Central memory CD4-positive, alpha-beta T cell (primary cell): ENCODE data around the gene PELO.
A peak's percentile ranks its signal among the peaks of the same experiment; 100 is the strongest.

ENCODE experiments used
- DNase-seq: peaks from one replicate; pipeline ENCODE4 v3.0.0; 2022

PELO gene

DNA sequence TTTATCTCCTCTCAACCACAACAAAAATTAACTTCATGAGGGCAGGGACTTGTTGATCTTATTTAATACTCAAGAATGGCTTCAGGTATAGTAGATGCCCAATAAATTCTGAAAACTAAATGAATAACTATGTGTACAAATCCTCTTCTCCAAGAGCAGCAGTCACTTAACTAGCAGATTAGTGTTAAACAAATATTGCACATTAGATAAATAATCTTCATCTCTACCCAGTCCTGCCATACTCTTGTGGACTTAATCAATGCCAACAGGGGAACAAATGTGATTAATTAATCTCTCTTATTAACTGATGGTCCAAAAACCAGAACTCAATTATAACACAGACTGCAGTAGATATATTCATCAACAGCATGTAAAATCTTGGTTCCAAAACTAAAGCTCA is 15.0 kb upstream of the PELO start:
- DNase-seq, result no peak

DNA sequence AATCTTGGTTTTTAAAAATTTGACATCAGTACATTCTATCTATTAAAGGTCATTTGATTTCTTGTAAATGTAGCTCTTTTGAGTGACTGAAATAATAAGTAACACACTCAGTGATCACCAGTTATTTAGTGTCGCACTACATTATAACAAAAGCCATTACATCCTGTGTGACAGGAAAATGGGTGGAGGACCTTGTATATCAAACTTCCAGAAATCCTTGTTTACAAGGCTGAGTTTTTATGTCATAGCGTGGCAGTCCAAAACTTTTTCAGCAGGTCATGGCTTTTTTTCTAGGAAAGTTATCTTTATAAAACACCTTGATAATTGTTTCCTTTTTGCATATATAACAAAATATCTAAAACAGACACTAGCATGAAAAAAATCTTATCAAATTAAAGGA is 14.4 kb upstream of the PELO start:
- no peak for DNase-seq

DNA sequence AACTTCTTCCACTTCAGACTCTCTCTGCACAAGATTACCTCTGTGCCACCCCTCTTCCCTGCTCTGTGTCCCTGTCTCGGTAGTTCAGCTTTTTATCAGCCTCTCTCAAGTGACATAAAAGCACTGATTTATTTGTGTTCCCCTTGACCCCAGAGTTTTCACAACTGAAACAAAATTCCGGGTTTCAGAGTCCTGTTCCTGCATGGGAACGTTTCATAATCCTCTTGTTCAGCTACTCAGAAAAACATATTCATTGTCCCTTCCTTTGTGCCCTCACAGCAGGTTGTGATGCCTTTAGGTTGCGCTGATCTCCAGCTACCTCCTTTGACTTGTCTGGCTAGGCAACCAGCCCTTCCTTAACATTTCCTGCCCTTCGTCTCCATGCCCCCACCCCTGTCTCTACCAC is 13.7 kb upstream of the PELO start:
- DNase-seq, result peak; percentile 23

DNA sequence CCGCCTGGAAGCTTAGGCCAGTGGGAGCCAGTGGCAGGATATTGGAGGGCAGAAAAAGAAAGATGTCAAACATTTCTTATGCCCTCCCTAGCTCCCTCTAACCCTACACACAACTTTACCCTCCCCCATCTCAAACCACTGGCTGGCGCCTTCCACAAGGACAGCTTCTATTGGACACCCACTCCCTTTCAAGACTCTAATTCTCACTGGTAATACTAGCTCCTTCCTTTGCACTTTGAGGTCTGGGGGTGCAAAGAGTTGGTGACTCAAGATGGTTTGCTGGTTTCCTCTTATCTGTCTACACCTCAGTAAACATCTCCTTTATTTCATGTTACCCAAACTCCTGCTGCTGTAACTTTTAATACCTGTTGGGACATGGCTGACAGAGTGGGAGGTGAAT is 11.6 kb upstream of the PELO start:
- DNase-seq, result peak; percentile 32

DNA sequence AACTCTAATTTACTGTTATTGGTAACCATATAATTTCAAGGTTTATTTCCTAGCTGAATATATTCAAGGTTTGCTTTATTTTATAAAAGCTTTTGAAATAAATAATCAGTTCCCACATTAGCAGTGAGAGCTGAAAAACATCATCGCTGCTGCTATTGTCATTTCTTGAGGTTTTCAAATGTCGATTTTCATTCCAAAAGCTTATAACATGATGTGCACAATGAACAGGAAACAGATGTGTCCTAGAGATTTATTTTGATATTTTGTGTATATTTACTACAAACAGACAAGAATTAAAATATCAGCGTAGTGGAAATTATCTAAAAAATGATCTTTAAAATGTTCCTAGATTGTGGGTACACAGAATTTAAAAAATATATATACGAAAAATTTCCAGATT is 10.5 kb upstream of the PELO start:
- DNase-seq, result no peak

DNA sequence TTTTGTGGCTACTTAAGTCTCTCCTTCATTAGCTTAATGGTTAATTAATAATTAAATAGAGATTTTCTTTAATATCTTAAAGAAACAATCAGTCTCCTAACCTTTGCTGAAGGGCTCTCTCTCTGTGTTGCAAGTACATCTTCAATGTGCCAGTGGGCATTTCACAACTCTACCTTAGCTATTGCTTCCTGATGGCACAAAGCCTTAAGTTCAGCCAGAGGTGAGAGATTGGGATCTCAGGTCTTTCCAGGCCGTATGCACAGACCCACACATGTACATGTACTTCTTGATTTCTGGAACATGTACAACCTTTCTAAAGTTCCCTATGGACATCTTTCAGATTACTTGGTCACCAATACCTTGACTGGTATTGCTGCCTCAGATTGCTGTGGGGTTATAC is 8.9 kb upstream of the PELO start:
- no peak for DNase-seq

DNA sequence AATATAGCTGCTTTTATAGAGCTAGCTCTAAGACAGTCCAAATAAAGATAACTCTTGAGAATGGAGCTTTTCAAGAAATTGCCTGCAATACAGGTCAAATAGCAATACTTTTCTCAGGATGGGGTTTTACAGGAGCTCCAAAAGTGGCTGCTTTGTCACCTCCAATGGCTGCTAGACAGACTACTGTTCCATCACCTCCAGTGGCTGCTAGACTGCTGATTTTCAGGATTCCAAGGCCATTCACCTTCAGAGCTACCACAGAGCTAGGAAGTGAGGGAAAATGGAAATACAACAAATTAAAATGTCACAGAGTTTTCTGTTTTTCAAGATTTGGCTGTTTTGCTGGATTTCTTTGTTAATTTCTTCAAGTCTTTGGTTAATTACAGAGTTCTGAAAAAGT is 8.5 kb upstream of the PELO start:
- no peak for DNase-seq

DNA sequence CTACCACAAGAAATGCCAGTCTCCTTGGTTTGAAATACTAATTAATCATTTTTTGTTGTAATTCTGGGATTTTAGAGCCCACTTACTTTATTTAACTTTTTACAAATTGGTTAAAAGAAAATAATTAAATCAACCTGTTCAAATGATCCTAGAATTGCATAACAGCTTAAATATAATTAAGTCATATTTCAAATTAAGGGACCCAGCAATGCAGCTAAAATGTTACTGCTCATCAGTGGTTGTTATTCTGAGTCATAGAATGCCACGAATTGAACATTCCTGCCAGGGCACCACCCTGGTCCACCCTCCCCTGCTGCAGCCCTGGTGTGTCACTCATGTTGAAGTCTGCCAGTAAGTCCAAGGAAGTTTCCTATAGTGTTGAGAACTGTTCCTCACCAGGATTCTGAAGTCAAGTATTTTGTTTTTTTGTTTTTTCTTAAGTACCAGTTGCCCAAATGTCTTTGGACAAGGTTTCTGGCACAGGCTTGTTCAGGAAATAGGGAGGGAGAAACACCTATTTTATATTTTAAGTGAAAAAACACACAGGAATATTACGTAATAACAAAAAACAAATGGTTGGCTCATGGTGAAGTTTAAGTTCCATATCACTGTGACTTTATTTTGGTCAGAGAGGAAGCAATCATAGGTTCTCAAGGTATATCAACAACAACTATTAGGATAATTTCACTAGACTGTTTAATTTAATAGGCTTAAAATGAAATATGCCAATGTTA is 4.3 kb upstream of the PELO start:
- DNase-seq, result no peak

DNA sequence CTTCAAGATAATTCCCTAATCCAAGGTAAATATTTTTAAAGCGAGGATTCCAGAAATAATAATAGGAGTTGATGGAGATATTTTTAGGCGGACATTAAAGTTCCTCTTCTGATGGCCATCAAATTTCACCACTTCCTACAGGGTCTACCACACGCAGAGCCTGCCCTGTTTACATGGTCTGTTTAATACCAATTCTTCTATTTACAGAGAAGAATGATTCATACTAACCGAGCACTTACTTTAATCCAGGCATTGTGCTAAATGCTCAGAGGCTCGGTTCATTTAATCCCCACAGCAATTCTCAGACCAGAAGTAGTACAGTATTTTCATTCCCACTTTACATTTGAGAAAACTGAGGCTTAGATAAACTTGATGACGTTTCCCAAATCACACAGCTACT is 3.0 kb upstream of the PELO start:
- DNase-seq, result no peak

DNA sequence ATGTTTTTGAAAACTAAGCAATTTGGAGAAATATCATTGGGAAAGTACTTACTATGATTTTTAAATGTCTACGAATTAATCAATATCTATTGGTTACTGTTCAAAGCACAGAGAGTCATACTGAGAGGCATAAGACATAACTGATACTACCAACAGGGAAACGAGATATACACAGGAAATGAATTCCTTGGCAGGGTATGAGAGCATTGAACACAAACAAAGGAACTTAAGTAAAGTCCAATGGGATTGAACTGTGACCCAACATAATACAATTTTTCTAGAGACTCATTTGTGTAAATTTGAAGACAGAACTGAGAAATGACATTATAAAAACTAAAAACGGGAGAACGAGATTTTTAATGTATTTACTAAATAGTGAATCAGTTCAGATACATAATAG is 1.3 kb upstream of the PELO start:
- DNase-seq, result no peak

DNA sequence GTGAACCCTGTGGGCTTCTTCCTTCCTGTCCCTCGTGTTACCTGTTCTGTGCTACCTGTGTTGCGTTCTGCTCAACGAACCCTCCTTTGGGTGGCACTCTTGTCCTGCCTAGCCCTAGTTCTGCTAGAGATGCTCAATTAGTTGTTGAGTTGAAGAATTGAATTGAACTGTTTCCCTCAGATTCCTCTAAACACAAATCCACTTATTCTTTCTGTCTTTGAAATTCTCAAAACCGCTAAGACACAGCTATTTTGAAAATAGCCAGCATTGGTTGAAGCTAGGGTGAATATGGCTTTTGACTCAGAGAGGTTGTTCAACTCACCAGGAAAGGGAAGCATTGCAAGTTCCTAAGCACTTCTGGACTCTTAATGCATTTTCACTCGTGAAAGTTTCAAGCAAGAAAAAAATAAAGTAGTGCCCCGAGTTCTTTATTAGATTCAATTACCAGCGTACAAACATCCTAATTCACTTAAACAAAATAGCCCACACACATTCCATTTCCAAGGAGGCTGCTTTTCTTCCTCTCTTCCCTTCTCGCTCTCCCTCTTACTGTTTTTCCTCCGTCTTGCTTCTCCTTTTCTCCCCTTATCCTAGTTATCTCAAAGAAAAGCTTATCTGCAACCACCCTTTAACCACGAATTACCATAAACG is 642 bp upstream of the PELO start:
- peak; percentile 40 for DNase-seq

DNA sequence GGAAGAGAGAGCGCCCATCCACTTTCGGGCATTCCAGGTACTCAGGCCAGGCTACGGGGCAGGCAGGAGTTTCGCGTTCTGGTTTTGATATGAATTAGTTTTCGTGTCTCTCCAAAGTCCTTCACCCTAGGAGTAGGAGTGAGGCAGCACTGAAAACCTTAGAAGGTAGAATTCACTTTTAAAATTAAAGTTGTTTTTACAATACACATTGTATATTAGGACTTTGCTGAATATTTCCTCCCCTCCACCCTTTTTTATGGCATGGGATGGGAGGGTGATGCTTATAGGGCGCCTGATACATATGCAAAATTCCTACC is 747 bp downstream of the PELO start:
- DNase-seq, result no peak

DNA sequence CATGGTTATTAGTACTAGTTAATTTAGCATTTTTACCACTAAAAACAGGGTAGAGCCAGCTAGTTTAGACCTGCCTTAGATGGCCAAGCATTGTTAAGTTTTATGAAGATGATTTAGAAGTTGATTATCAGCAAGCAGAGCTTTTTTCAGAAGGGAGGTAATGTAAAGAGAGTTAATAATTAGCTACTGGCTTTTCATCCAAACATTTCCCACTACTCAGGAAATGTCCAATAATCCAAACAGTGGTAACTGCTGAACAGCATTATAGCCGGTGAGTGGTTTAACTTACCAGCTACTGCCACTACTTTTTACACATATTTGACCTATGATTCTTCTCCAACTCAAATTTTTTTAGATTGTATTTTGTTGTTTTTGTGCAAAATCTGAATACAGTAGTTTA is 1.7 kb downstream of the PELO start:
- DNase-seq, result no peak

DNA sequence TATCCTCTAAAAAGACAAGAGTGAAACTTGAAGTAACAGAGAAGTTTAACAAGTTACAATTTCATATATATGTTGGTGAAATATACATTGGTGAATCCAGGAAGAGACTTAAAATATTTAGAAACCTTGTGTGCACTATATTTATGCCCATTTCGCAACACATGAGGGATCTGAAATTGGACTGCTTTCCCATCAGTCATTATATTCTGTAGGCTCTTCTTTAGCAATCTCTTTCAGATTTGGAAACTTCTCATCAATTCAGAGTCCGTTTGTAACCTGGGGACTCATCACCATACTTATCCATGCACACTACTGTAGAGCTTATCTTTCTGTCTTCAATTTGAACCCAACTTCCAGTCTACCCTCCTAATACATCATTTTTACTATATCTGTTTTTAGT is 2.1 kb downstream of the PELO start:
- no peak for DNase-seq

DNA sequence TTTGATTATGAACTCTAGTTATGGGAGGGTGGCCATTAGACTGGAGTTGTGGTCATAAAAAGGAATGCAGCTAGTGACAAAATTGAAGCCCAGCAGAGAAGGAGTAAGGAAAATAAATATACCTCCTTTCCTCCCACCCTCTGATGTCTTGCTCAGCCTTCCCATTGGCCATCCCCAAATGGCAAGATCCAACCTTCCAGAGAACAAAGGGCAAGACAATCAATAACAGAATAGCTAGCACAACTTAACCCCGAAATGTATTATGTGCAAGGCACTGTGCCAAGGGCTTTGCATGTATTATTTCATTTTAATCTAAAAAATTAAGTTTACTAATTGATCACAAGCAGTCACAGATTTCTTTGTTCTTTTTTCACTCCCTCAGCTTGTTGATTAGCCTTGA is 3.6 kb downstream of the PELO start:
- no peak for DNase-seq

DNA sequence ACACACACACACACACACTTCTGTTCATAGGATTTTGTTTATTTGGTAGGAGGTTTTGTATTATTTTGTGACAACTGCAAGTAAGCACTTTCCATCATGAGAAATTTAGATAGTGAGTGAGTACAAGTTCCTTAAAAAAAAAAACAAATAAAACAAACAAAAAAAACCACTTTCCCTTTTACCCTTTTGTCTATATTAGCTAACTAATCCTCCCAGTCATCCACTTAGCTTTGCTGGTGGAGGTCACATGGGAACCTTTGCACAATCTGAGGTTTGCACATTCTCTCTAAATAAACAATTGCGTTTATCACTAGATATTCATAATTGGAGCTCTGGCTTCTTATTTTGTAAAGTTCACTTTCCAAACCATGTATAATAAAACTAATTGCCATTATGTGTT is 6.8 kb downstream of the PELO start:
- DNase-seq, result no peak

DNA sequence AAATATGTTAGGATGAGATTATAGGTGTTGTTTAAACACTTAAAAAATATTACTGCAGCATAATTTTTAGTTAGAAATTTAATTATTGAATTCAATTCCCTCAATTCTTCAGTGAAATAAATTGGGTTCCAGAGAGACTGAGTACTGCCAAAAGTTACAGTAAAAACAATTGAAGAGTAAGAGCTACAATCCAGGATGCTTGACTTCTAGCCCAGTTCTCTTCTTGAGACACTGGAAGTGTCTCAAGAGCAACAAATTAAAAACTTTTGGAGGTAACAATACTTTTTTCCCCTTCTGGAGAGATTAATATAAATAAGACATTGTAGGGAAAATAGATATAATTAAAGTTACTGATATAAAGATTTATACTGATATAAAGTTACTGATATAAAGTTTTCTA is 8.3 kb downstream of the PELO start:
- DNase-seq, result no peak

DNA sequence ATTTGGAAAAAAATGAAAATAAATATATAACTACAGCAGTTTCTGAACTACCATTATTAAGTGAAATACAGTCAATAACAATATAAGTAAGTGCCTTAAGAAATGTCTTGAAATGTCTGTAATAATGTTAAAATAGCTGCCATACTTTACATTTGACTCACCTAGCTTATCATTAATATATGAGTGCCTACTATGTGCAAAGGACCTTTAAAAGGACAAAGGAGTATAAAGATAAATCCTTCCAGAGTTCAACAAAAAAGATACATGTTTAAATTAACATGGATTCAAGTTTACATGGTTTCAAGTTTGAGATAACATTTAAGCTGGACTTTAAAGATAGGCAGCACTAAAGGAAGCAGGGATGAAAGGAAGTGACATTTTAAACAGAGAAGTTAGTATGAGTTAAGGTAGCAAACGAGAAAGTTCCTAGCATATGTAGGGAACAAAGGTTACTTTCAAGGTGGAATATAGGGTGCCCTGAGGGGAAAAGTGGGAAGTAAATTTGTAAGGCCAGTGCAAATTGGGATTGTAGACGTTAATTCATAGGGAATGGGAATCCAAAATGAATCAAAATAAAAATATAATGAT is 8.9 kb downstream of the PELO start:
- no peak for DNase-seq

DNA sequence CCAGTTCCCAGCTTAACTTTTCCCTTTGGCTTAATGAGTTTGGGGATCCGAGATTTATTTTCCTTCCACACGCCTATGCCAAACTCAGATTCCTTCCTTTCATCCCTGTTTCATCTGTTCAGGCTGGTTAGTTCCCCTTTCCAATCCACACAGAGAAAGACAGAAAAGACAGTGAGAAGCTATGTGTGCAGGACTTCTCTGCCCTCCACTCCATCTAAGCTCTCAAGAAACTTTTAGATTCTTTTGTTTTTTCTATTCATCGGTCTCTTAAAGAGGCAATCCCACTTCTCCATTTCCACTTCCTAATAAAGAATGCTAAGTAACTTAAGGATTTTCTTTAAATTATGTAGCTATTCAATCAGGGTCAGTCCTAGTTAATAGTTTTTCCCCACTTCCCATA is 11.2 kb downstream of the PELO start:
- DNase-seq, result no peak

DNA sequence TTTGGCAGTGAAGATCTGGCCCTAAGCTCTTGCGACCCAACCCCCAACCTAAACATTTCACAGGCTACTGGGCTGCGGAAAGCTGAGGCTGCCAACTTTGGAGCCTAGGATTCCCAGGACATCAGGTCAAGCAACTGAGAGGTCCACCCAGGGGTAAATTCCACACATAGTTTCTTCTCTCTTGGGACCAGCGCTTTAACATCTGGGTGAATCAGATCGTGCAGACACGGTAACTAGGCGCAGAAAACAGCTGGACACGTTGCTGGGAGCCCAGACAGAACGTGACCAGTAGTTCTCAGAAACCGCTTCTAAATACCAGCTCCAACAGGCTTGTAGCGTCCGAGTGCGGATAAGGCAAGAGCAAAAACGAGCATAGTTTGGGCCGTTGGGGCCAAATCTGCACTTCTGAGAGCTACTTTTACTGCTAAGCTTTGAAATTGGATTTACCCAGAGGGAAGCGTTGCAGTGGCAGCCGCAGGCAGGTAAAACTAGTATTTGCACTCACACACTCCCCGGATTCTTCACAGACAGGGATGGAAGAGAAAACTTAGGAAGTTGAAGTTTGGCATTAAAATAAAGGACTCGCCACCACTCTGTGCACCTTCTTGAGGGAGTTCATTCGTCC is 11.8 kb downstream of the PELO start:
- no peak for DNase-seq

DNA sequence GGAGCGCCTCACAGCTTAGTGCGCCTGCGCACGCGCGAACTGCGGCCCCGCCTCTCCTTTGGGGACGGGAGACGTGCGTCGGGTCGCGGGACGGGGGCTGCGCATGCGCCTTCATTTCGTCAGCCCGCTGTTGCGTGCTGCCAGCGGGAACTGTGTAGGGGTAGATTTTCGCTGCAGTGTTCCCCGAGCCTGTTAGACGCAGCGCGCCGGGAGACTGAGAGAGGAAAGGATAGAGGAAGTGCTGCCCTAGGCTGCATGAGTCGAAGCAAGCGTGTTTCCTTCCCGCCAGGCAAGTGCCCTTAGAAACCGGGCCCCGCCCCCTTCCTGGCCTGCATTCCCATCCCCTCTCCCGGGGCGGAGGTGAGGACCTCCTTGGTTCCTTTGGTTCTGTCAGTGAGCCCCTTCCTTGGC is 12.3 kb downstream of the PELO start:
- DNase-seq, result peak; percentile 93

DNA sequence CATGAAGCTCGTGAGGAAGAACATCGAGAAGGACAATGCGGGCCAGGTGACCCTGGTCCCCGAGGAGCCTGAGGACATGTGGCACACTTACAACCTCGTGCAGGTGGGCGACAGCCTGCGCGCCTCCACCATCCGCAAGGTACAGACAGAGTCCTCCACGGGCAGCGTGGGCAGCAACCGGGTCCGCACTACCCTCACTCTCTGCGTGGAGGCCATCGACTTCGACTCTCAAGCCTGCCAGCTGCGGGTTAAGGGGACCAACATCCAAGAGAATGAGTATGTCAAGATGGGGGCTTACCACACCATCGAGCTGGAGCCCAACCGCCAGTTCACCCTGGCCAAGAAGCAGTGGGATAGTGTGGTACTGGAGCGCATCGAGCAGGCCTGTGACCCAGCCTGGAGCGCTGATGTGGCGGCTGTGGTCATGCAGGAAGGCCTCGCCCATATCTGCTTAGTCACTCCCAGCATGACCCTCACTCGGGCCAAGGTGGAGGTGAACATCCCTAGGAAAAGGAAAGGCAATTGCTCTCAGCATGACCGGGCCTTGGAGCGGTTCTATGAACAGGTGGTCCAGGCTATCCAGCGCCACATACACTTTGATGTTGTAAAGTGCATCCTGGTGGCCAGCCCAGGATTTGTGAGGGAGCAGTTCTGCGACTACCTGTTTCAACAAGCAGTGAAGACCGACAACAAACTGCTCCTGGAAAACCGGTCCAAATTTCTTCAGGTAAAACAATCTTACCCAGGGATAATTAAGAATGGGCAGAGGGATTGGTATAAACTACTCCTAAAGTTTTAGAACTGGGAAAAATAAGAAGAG is 12.9 kb downstream of the PELO start:
- peak; percentile 48 for DNase-seq

DNA sequence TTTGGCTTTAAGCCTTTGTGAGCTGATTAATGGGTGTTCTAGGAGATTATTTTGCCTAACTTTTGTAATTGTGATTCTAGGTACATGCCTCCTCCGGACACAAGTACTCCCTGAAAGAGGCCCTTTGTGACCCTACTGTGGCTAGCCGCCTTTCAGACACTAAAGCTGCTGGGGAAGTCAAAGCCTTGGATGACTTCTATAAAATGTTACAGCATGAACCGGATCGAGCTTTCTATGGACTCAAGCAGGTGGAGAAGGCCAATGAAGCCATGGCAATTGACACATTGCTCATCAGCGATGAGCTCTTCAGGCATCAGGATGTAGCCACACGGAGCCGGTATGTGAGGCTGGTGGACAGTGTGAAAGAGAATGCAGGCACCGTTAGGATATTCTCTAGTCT is 13.6 kb downstream of the PELO start:
- no peak for DNase-seq
